ENCODE data around the gene SMIM10L1. TPM values are rescaled to one million over a fixed set of nuclear protein-coding genes. Genes with fewer than 3 reads are reported as not detected.

SMIM10L1 gene
- total and polyA plus RNA-seq, 2 of the 8 experiments (the other 6 are each of a cell fraction or from before 2014, with no cell fraction given): 3.7 to 14.2 TPM

DNA sequence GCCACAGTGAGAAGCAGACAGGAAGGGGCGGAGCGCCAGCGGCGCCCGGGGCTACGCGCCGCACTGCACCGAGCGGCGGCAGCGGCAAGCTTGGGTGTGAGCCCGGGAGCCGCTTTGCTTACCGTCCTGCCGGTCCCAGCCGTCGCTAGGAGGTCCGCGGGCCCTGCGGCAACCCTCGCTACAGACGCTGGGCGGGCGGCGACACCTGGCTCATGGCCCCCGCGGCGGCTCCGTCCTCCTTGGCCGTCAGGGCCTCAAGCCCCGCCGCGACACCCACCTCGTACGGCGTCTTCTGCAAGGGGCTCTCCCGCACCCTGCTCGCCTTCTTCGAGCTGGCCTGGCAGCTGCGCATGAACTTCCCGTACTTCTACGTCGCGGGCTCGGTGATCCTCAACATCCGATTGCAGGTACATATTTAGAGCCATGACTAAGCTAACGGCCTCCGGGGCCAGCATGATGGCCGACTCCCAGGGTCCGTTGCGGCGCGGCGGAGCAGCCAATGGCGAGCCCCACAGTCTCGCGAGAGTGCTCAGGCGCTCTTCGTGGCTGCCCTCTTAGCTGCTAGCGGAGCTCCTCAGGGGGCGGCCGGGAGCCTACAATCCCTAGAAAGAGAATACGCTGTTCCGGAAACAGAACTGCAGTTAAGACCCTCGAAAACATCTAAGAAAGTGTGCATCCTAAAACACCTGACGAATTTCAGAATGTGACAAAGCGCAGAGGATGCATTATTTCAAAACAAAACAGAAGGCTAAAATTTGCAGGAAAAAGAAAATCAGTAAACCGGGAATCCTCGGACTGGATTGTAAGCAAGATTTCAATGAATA, at the start of gene SMIM10L1 (continued):
- TF ChIP-seq CREB1 (IDR thresholded peaks at IDR 0.05) (0 out of 2 replicates have a peak, but pooled peaks have one; percentile 11), SIRT6 (IDR thresholded peaks at IDR 0.05; ENCODE audit: low read length) (no peak), RBBP5 (IDR thresholded peaks at IDR 0.05; ENCODE audit: borderline replicate concordance, low read depth, low read length) (peak; percentile 95; the same call in 1 of the 2 replicates), CTBP2 (IDR thresholded peaks at IDR 0.05; ENCODE audit: borderline replicate concordance, insufficient read depth, insufficient read length, low read length) (no peak), EZH2 (IDR thresholded peaks at IDR 0.05; ENCODE audit: low read depth, low read length, severe bottlenecking) (no peak), JUND (IDR thresholded peaks at IDR 0.05; ENCODE audit: low read length) (no peak), SIN3A (conservative IDR thresholded peaks at IDR 0.05 in 1 of 2, IDR thresholded peaks at IDR 0.05 in 1 of 2; ENCODE audit: low read depth in 1 of 2, low read length in 2 of 2) (no peak; a peak in 1 of 4 replicates), TEAD4 (IDR thresholded peaks at IDR 0.05; ENCODE audit: low read depth, low read length) (no peak)
